ENCODE data around the gene HINT3.

GRCh38 chr6:125944434-125944816, 12.1 kb upstream of the HINT3 start:
- no peak for TF ChIP-seq POLR2A (IDR thresholded peaks at IDR 0.05)
- no peak for TF ChIP-seq CTCF (IDR thresholded peaks at IDR 0.05)
